GM12872 (cell line): Measurements from ENCODE around the gene TMEFF2.

Source experiments
- TF ChIP-seq, protein P1 (sequence below): IDR thresholded peaks from 3 replicates; pipeline ENCODE4 v1.5.1; 2011; ENCODE audit warnings: low read depth, mild to moderate bottlenecking, low read length, moderate library complexity; ENCODE audit not compliant: insufficient read depth

Gene TMEFF2, protein sequence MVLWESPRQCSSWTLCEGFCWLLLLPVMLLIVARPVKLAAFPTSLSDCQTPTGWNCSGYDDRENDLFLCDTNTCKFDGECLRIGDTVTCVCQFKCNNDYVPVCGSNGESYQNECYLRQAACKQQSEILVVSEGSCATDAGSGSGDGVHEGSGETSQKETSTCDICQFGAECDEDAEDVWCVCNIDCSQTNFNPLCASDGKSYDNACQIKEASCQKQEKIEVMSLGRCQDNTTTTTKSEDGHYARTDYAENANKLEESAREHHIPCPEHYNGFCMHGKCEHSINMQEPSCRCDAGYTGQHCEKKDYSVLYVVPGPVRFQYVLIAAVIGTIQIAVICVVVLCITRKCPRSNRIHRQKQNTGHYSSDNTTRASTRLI

DNA sequence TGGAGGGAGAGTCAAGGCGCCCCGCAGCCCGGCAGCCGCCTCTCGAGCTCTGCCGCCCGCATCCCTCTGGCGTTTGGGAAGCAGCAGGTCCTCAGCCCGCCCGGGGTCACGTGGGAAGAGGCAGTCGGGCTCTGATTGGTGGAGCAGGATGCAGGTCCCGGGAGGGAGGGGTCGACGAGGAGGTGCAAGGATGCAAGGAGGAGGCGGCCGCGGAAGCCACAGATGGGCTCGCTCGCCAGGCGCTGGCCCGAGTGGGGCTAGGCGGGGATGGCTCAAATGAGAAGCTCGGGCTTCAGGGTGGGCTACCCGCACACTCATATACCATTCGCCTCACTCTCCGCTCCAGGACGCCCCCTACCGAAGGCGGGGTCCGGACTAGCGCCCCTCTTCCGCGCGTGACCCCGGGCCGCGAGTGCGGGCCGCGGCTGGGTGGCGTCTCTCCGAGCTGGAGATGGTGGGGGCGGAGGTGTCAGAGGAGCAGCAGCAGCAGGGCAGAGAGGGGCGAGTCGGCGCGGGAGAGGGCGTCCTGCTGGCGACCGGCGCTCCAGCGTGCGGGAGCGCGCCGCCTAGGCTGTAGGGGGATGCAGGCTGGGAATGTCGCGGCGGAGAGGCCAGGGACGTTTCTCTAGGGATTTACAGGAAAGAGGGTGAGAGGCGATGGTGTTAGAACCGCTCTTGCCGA is at the start of gene TMEFF2:
TMEFF2 (minus strand) TSS at position 68 of the 682 bp plus-strand sequence. CDS start 409 bp downstream, outside the sequence.
- TF ChIP-seq, protein P1, sequence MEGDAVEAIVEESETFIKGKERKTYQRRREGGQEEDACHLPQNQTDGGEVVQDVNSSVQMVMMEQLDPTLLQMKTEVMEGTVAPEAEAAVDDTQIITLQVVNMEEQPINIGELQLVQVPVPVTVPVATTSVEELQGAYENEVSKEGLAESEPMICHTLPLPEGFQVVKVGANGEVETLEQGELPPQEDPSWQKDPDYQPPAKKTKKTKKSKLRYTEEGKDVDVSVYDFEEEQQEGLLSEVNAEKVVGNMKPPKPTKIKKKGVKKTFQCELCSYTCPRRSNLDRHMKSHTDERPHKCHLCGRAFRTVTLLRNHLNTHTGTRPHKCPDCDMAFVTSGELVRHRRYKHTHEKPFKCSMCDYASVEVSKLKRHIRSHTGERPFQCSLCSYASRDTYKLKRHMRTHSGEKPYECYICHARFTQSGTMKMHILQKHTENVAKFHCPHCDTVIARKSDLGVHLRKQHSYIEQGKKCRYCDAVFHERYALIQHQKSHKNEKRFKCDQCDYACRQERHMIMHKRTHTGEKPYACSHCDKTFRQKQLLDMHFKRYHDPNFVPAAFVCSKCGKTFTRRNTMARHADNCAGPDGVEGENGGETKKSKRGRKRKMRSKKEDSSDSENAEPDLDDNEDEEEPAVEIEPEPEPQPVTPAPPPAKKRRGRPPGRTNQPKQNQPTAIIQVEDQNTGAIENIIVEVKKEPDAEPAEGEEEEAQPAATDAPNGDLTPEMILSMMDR: no peak

DNA sequence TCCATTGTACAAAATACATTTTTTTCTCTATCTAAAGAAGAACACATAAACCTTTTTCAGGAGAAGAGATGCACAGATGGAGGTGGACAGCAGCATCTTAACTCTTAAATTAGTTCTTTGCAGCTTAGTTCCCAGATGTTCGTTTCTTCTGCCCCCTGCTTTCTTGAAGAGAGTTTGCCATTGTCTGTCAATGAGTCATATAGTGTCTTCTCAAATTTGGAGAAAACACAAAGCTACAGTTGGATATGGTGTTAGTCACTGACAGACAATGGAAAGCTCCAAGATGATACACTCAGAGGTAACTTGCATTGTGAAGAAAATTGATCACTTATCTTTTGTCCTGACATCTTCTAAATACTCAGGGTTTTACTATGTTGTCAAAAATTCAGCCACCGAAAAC is 48.8 kb upstream of the TMEFF2 start:
- TF ChIP-seq, protein P1: no peak

DNA sequence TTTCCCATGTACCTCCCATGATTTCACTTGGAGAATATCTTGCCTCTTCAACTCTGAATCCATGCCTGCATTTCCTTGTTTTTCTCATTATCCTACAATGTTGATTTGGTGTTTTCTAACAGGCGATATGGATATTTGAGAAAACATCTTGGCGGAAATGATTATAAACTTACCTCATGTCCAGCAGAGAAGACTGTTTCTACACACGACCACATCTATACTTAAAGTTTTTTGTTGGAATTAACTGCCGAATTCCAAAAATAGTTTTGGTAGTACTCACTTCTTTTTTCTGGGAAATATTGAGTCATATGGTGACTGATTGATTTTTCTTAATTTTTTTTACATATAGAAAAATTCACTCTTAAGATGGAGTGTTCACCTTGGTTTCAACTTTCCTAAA is 41.4 kb upstream of the TMEFF2 start:
- TF ChIP-seq, protein P1: no peak

DNA sequence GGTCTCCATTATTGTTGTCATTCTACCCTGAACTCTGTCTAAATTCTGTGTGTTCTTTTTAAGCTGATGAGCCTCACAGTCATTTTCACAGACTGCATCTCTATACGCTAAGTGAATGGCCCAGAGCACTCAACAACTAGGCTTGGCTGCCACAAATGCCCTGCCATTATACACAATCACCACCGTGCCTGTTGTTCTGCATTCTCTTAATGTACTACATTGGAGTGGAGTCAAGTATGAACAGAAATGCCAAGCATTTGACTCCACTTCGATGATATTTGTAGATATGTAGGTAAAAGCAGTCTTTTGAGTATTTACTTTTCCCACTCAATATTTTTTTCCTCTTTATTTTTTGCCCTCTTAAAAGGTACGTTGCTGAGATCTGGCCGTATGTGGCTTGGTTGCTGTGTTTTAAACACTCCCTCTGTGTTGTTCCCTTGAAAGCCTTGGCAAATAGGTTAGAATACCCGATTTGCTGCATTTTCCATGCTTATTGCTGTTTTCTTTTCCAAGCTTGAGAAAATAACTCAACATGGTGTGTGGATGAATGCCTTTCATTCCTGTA is 36.2 kb upstream of the TMEFF2 start:
- TF ChIP-seq, protein P1: no peak

DNA sequence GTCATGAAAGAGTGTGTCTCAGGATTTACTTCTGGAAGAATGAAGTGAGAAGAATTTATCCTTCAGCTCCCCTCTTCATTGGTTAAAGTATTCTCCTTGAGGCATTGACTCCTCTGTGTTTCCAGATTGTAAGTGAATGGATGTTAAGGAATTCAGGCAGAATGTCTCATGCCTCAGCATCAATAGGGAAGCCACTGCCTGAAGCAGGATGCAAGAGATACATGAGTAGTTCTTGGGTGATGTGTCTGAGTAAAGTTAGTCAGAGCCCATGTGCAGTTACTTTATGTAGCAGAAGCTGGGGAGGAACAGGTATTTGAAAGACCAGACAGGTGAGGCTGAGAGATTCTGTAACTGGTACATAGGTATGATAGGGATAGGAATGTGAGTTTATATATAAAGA is 34.0 kb upstream of the TMEFF2 start:
- TF ChIP-seq, protein P1: no peak

DNA sequence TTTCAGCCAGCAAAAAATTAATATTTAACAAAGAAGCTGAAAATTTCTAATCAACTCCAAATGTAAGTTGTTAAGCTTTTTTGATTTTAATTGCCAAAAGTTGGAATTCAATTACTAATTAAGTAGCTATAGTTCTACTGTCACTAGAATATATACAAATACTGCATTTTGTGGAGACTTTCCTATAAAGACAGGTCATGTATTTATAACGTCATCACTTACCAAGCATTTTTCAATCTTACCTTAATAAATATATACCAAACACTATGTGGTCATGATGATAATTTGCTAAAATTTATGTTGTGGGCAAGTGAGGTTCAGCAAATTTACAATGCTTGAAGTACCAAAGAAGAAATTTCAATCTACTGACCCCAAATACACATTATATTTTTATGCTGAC is 24.2 kb upstream of the TMEFF2 start:
- TF ChIP-seq, protein P1: no peak

DNA sequence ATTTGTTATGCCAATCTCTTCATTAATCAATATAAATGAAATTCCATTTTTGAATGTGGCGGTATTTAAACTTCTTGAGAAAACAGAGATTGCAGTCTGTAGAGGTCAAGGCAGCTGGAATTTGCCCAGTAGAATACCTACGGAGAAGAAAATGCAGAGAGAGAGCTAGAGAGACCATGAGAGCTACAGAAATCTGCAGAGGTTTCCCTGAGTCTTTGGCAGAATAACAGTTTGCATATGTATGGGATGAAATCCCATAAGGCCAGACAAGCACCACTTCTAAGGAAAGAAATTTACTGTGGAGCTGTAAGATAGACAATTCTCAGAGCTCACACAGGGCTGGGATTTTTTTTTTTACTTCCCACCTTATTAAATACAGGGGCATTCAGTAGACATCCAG is 23.6 kb upstream of the TMEFF2 start:
- TF ChIP-seq, protein P1: no peak
